Measurements from ENCODE around the gene ZBTB1. TPM values are rescaled to one million over a fixed set of nuclear protein-coding genes. Genes with fewer than 3 reads are reported as not detected.
A peak's percentile ranks its signal among the peaks of the same experiment; 100 is the strongest.

ZBTB1 gene
- total and polyA plus RNA-seq, 5 donors from 2014 or later = 53.5 to 167 (median 57.3) TPM

- Mint-ChIP-seq H3K27me3 (no peaks in the 10 kb centered on the region), H3K27ac (peak overlapping the region in 1 of 3 donors; percentile 36), H3K36me3 (no peaks in the 10 kb centered on the region), H3K4me1 (peaks cover 24 to 54% (median 38%) of the 10 kb centered on the region in 4 donors), H3K9me3 (no peaks in the 10 kb centered on the region), H3K4me3 (no peak overlapping the region)
- no peaks in the 10 kb centered on the region for H3K27me3 ChIP-seq (ENCODE audit: control insufficient read depth, insufficient read depth, low read length)
- peaks cover 11% of the 10 kb centered on the region for H3K4me1 ChIP-seq (ENCODE audit: control insufficient read depth, insufficient read depth, low read length, poor library complexity, severe bottlenecking)
- DNase-seq (no peak), ATAC-seq (ENCODE audit: low read depth in 2 of 2) (no peak)
- H3K4me3 ChIP-seq (ENCODE audit: low read depth, low read length) = no peak overlapping the region
- no peak overlapping the region for H3K27ac ChIP-seq (ENCODE audit: insufficient read depth, low read length, poor library complexity, severe bottlenecking)
- H3K36me3 ChIP-seq (ENCODE audit: control insufficient read depth, insufficient read depth, low read length) = peaks cover 14% of the 10 kb centered on the region
- no peaks in the 10 kb centered on the region for H3K9me3 ChIP-seq (ENCODE audit: control insufficient read depth in 2 of 2, low read length in 2 of 2)
These were observed 28.8 kb upstream of the ZBTB1 start for GRCh38 chr14:64475585-64476273.

GRCh38 chr14:64476438-64476837 lies 28.1 kb upstream of the ZBTB1 start:
- Mint-ChIP-seq H3K9me3 (no peaks in the 10 kb centered on the region), H3K27me3 (no peaks in the 10 kb centered on the region), H3K27ac (no peak overlapping the region), H3K36me3 (peaks cover under 1% of the 10 kb centered on the region), H3K4me1 (peaks cover 24 to 52% (median 39%) of the 10 kb centered on the region in 4 donors), H3K4me3 (no peak overlapping the region)
- DNase-seq = no peak
- H3K27me3 ChIP-seq (ENCODE audit: control insufficient read depth, insufficient read depth, low read length) = no peaks in the 10 kb centered on the region
- H3K4me3 ChIP-seq (ENCODE audit: low read depth, low read length) = no peak overlapping the region
- ATAC-seq (ENCODE audit: low read depth in 2 of 2) = no peak
- peaks cover 11% of the 10 kb centered on the region for H3K4me1 ChIP-seq (ENCODE audit: control insufficient read depth, insufficient read depth, low read length, poor library complexity, severe bottlenecking)
- H3K9me3 ChIP-seq (ENCODE audit: control insufficient read depth in 2 of 2, low read length in 2 of 2) = no peaks in the 10 kb centered on the region
- no peak overlapping the region for H3K27ac ChIP-seq (ENCODE audit: insufficient read depth, low read length, poor library complexity, severe bottlenecking)
- H3K36me3 ChIP-seq (ENCODE audit: control insufficient read depth, insufficient read depth, low read length) = peaks cover 14% of the 10 kb centered on the region

GRCh38 chr14:64478634-64479250 lies 25.8 kb upstream of the ZBTB1 start:
- Histone ChIP-seq H3K36me3 (ENCODE audit: control insufficient read depth, insufficient read depth, low read length) (peaks cover 18% of the 10 kb centered on the region), H3K4me3 (ENCODE audit: low read depth, low read length) (no peak overlapping the region), H3K27me3 (ENCODE audit: control insufficient read depth, insufficient read depth, low read length) (no peaks in the 10 kb centered on the region), H3K4me1 (ENCODE audit: control insufficient read depth, insufficient read depth, low read length, poor library complexity, severe bottlenecking) (peaks cover 11% of the 10 kb centered on the region), H3K27ac (ENCODE audit: insufficient read depth, low read length, poor library complexity, severe bottlenecking) (no peak overlapping the region), H3K9me3 (ENCODE audit: control insufficient read depth in 2 of 2, low read length in 2 of 2) (no peaks in the 10 kb centered on the region)
- no peak for ATAC-seq (ENCODE audit: low read depth in 2 of 2)
- DNase-seq = peak in 2 of 3 donors; percentile 47 to 55
- no peaks in the 10 kb centered on the region for H3K9me3 Mint-ChIP-seq
- peaks cover 23 to 43% (median 35%) of the 10 kb centered on the region in 4 donors for H3K4me1 Mint-ChIP-seq
- H3K36me3 Mint-ChIP-seq = peaks cover 4% of the 10 kb centered on the region
- no peak overlapping the region for H3K4me3 Mint-ChIP-seq
- no peak overlapping the region for H3K27ac Mint-ChIP-seq
- H3K27me3 Mint-ChIP-seq = no peaks in the 10 kb centered on the region

- H3K4me1 Mint-ChIP-seq = peaks cover 29 to 62% (median 46%) of the 10 kb centered on the region in 4 donors
These were observed 15.9 kb upstream of the ZBTB1 start for GRCh38 chr14:64488590-64489099.

GRCh38 chr14:64491637-64492036 lies 12.9 kb upstream of the ZBTB1 start:
- no peak for ATAC-seq (ENCODE audit: low read depth in 2 of 2)
- peaks cover 42% of the 10 kb centered on the region for H3K36me3 Mint-ChIP-seq
- H3K36me3 ChIP-seq (ENCODE audit: control insufficient read depth, insufficient read depth, low read length) = peaks cover 51% of the 10 kb centered on the region

More at GRCh38 chr14:64488590-64489099, 15.9 kb upstream of the ZBTB1 start:
- Mint-ChIP-seq H3K27ac (peak overlapping the region in 1 of 3 donors; percentile 47), H3K9me3 (no peaks in the 10 kb centered on the region), H3K4me3 (peak overlapping the region in 1 of 4 donors; percentile 16), H3K27me3 (no peaks in the 10 kb centered on the region), H3K36me3 (peaks cover 41% of the 10 kb centered on the region)
- no peak overlapping the region for H3K4me3 ChIP-seq (ENCODE audit: low read depth, low read length)
- ATAC-seq (ENCODE audit: low read depth in 2 of 2) (no peak), DNase-seq (no peak)
- H3K36me3 ChIP-seq (ENCODE audit: control insufficient read depth, insufficient read depth, low read length) = peaks cover 63% of the 10 kb centered on the region
- H3K27ac ChIP-seq (ENCODE audit: insufficient read depth, low read length, poor library complexity, severe bottlenecking) = no peak overlapping the region
- H3K9me3 ChIP-seq (ENCODE audit: control insufficient read depth in 2 of 2, low read length in 2 of 2) = no peaks in the 10 kb centered on the region
- H3K4me1 ChIP-seq (ENCODE audit: control insufficient read depth, insufficient read depth, low read length, poor library complexity, severe bottlenecking) = peaks cover 8% of the 10 kb centered on the region
- no peaks in the 10 kb centered on the region for H3K27me3 ChIP-seq (ENCODE audit: control insufficient read depth, insufficient read depth, low read length)

GRCh38 chr14:64493455-64493854 lies 11.1 kb upstream of the ZBTB1 start:
- Histone ChIP-seq H3K9me3 (ENCODE audit: control insufficient read depth in 2 of 2, low read length in 2 of 2) (no peaks in the 10 kb centered on the region), H3K27me3 (ENCODE audit: control insufficient read depth, insufficient read depth, low read length) (no peaks in the 10 kb centered on the region), H3K36me3 (ENCODE audit: control insufficient read depth, insufficient read depth, low read length) (peaks cover 41% of the 10 kb centered on the region), H3K4me3 (ENCODE audit: low read depth, low read length) (peak overlapping the region; percentile 21), H3K27ac (ENCODE audit: insufficient read depth, low read length, poor library complexity, severe bottlenecking) (no peak overlapping the region), H3K4me1 (ENCODE audit: control insufficient read depth, insufficient read depth, low read length, poor library complexity, severe bottlenecking) (peaks cover 38% of the 10 kb centered on the region)
- peaks cover 37% of the 10 kb centered on the region for H3K36me3 Mint-ChIP-seq
- H3K4me3 Mint-ChIP-seq = peak overlapping the region in 3 of 4 donors; percentile 21 to 78 (median 63)
- no peaks in the 10 kb centered on the region for H3K9me3 Mint-ChIP-seq
- peaks cover 39 to 78% (median 56%) of the 10 kb centered on the region in 4 donors for H3K4me1 Mint-ChIP-seq
- no peaks in the 10 kb centered on the region for H3K27me3 Mint-ChIP-seq
- H3K27ac Mint-ChIP-seq = peak overlapping the region in 2 of 3 donors; percentile 9 to 62
- ATAC-seq (ENCODE audit: low read depth in 2 of 2) (no peak), DNase-seq (no peak)

More at GRCh38 chr14:64491637-64492036, 12.9 kb upstream of the ZBTB1 start:
- peak overlapping the region in 2 of 4 donors; percentile 20 to 71 for H3K4me3 Mint-ChIP-seq
- no peaks in the 10 kb centered on the region for H3K27me3 Mint-ChIP-seq
- no peak overlapping the region for H3K4me3 ChIP-seq (ENCODE audit: low read depth, low read length)
- peaks cover 21% of the 10 kb centered on the region for H3K4me1 ChIP-seq (ENCODE audit: control insufficient read depth, insufficient read depth, low read length, poor library complexity, severe bottlenecking)
- no peaks in the 10 kb centered on the region for H3K9me3 ChIP-seq (ENCODE audit: control insufficient read depth in 2 of 2, low read length in 2 of 2)
- no peak overlapping the region for H3K27ac ChIP-seq (ENCODE audit: insufficient read depth, low read length, poor library complexity, severe bottlenecking)
- no peak for DNase-seq
- peaks cover 36 to 77% (median 53%) of the 10 kb centered on the region in 4 donors for H3K4me1 Mint-ChIP-seq
- no peaks in the 10 kb centered on the region for H3K27me3 ChIP-seq (ENCODE audit: control insufficient read depth, insufficient read depth, low read length)
- H3K27ac Mint-ChIP-seq = peak overlapping the region in 1 of 3 donors; percentile 27
- no peaks in the 10 kb centered on the region for H3K9me3 Mint-ChIP-seq

GRCh38 chr14:64495252-64495651 lies 9.3 kb upstream of the ZBTB1 start:
- H3K4me3 ChIP-seq (ENCODE audit: low read depth, low read length) = no peak overlapping the region
- H3K27ac ChIP-seq (ENCODE audit: insufficient read depth, low read length, poor library complexity, severe bottlenecking) = no peak overlapping the region
- H3K4me1 ChIP-seq (ENCODE audit: control insufficient read depth, insufficient read depth, low read length, poor library complexity, severe bottlenecking) = peaks cover 53% of the 10 kb centered on the region
- Mint-ChIP-seq H3K27me3 (no peaks in the 10 kb centered on the region), H3K4me3 (peak overlapping the region in 3 of 4 donors; percentile 10 to 59 (median 18)), H3K27ac (peak overlapping the region in 2 of 3 donors; percentile 22 to 63), H3K4me1 (peaks cover 45 to 91% (median 65%) of the 10 kb centered on the region in 4 donors), H3K36me3 (peaks cover 36% of the 10 kb centered on the region), H3K9me3 (no peaks in the 10 kb centered on the region)
- no peaks in the 10 kb centered on the region for H3K27me3 ChIP-seq (ENCODE audit: control insufficient read depth, insufficient read depth, low read length)
- H3K9me3 ChIP-seq (ENCODE audit: control insufficient read depth in 2 of 2, low read length in 2 of 2) = no peaks in the 10 kb centered on the region
- DNase-seq = no peak
- peaks cover 34% of the 10 kb centered on the region for H3K36me3 ChIP-seq (ENCODE audit: control insufficient read depth, insufficient read depth, low read length)
- ATAC-seq (ENCODE audit: low read depth in 2 of 2) = no peak

Measured in CD4-positive, CD25-positive, alpha-beta regulatory T cell (primary cell).